HepG2 (cell line): ENCODE data around the gene SLC35B3.

ENCODE experiments used
- CERS6 ChIP-seq: sonication (generic); formaldehyde crosslinking; IDR thresholded peaks from 2 replicates; pipeline ENCODE4 v1.5.0; 2020; ENCODE audit warnings: missing genetic modification reagents
- POLR2AphosphoS5 ChIP-seq: IDR thresholded peaks from 2 replicates; pipeline ENCODE4 v1.6.1; 2012; ENCODE audit warnings: low read depth, low read length
- SRSF9 ChIP-seq: fragments of 200-400 bp; formaldehyde crosslinking; IDR thresholded peaks from 2 replicates; pipeline ENCODE4 v1.6.1; 2018; ENCODE audit warnings: borderline replicate concordance, mild to moderate bottlenecking, low read depth, low read length; ENCODE audit not compliant: insufficient read depth, poor library complexity, severe bottlenecking
- ZBTB43 ChIP-seq: sonication (generic); formaldehyde crosslinking; conservative IDR thresholded peaks from 2 replicates; pipeline ENCODE4 v1.4.0; 2020; ENCODE audit warnings: missing genetic modification reagents

GRCh38 chr6:8481727-8482126 lies 46.4 kb upstream of the SLC35B3 start:
- TF ChIP-seq ZBTB43 (CRISPR knock-in tag): no peak
- no peak for TF ChIP-seq SRSF9
- TF ChIP-seq CERS6 (CRISPR knock-in tag): no peak
- no peak for TF ChIP-seq POLR2AphosphoS5
